ENCODE results near the gene DLGAP4.
"Not testable (repeated sequence)": the region's sequence is repeated elsewhere in the genome, so short reads cannot be mapped to it uniquely, and the experiment has no call there.

DLGAP4 gene

DNA sequence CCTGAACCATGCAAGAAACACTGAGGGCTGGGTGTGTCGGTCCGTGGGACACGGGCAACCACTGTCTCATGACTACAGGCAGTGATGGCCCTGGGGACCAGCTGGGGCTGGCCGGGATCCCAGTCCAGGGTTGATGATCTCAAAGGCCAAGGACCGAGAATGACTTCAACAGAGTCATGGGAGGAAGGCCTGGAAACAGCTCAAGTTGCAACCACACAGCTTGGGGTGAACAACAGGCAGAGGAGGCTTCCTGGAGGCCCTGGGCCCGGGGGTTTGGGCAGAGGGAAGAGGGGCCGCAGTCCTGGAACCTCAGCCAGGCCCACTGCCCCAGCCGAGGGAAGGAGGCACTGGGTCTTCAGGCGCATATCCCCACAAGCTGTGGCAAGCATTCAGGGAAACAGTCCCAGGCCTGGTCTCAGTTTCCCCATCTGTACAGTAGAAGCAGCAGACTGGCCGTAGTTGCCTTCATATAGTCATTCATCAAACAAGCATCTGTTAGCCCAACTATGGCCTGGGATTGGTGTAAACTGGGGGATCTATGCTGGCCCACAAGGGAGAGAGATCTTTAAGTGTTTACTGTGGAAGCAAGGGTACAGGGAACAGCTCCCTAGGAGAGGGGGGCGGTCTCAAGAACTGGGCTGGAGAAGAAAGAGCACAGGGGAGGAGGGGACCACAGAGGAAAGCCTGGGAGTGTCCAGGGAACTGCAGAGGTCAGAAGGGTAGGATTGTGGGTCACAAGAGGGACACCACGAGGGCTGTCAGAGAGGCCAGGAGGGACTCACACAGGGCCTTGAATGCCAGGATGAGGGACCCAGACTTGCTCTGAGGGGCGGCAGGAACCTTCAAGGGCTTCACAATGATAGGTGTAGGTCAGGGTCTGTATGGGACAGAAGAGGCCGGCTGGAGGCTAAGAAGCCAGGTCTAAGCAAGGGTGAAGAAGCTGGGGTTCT is 237.3 kb downstream of the DLGAP4 start:
- DNase-seq = no peak

DNA sequence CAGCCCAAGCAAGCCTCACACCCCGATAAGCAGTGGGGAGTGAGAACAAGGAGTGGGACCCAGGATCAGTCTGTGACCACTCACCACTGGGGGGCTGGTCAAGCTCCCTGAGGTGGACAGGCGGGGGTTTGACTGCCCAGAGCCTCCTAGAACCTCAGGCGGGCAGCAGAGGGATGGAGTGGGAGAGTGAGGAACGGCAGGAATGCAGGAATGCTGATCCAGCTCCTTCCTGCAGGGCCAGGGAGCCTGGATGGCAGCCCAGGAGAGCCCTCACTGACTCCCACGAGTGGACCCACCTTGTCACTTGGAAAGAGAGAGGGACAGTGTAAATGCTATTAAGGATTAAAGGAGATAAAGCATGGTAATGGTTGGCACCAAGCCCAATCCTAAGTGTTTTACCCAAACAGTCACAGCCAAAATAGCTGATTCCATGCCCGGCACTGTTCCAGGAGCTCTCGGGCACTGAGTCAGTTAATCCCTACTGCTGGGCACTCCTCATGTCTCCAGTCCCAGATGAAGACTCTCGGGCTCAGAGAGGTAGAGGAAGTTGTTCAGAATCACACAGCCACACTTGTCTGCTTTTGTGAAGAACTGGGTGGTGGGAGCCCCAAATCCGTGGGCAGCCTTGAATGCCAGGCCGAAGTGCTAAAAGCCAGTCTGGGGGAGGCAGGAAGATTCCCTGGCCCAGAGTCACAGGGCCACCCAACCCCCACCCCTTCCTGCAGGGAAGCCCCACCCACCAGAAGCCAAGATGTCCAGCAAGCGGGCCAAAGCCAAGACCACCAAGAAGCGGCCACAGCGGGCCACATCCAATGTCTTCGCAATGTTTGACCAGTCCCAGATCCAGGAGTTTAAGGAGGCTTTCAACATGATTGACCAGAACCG is 238.2 kb downstream of the DLGAP4 start:
- DNase-seq = no peak

DNA sequence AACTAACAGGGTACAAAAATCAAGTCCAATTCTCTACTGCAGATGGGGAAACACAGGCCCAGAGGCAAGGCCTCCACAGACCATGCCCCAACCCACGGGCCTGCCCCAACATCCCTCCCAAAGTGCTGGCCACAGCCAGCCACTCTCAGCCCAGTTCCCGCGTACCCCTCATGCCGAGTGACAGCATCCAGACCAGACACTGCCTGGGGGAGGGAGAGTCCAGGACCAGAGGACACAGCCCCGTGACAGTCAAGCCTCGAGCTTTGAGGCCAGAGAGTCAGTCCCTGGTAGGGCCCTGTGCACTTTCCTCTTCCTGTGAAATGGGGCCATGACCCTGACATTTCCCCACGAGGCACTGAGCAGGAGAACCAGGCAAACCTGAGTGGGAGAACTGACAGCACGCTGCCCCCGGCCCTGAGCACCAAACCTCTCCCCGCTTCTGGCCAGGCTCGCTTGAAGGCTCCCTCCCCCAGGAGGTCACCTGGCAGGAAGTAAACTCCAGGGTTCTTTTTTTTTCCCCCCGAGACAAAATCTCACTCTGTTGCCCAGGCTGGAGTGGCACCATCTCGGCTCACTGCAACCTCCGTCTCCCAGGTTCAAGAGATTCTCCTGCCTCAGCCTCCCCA is 240.1 kb downstream of the DLGAP4 start:
- DNase-seq = no peak

- DNase-seq = no peak
Measured at GRCh38 chr20:36547186-36548005, 241.3 kb downstream of the DLGAP4 start.

DNA sequence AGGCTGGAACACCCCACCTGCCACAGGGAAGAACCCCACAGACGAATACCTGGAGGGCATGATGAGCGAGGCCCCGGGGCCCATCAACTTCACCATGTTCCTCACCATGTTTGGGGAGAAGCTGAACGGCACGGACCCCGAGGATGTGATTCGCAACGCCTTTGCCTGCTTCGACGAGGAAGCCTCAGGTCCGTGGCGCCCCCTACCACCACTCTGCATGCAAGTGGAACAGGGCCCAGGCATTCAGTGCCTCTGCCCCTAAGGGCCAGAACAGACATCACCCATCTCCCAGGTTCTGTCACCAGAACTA is 241.8 kb downstream of the DLGAP4 start:
- DNase-seq = no peak

GRCh38 chr20:36548704-36549627 is 242.8 kb downstream of the DLGAP4 start:
- DNase-seq = no peak

- DNase-seq = no peak
Measured at GRCh38 chr20:36549628-36549941, 243.4 kb downstream of the DLGAP4 start.

DNA sequence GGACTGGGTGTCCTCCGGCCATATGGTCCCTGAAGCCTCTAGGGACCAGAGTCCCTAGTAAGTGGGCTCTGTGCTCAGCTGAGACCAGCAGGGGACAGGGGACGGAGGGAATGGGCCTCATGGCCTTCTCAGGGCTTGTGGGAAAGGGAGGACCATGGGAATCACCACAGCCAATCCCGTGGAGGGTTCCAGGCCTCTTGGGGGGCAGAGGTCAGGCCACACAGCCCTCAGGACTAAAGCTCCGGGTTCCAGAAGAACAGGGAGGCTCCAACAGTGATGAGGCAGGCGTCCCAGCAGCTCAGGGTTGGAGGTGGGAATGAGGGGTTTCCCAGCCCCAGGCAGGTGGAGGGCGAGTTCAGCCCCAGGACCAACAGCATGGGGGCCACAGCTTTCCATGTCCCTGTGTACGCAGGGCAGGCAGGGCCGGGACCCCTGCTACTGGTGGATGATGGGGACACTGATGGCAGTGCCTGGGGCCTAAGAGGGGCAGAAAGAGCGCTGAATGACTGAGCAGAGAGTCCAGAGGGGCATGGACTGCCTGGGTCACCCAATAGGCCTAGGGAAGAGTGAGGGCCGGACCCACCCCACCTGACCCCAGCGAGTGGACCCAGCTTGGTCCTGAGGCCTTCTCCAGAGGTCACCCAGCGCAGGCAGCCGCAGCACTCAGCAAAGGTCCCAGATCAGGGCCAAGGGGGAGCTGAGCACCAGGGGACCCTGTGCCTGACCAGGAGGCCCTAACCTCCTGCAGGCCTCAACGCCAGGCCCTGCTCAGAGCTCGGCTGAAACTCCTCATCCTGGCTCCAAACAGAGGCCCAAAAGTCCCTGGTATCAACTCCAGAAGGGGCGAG is 244.0 kb downstream of the DLGAP4 start:
- DNase-seq = no peak

DNA sequence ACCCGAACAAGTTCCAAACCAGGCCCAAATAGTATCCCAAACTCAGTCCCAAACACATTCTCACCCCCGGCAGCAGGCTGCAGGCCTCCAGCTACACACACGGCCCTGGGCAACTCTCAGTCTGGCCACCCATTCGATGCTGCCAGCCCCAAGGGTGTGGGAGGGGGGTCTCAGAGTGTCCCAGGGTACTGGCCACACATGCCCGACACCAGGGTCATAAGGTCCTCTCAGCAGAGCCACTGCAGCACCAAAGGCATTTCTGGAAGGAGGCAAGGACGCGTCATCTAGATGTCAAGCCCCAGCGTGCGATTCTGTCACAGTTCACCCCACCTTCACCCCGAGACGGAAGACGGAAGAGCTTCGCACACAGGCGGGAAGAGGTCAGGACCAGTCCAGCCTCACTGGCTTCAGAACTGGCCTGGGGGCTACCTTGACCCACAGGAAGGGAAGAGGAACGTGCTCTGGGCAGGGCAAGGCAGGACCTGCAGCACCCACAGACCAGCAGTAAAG is 244.7 kb downstream of the DLGAP4 start:
- no peak for DNase-seq

DNA sequence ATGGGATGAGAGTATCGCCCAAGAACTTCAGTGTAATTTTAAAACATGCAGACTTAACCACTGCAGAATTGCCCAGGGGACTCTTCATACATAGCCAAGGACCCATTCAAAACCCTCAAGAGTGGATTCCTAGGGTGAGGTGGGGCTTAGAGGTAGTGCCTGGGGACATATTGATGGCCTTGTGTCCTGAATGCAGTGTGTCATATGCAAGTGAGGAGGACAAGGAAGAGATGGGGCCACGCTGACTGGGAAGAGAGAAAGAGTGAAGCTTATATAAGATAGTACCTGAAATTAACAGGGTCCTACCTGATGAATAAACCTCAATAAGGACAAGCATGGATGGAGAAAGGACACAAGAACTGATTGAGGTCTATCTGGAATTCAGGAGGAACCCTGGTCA is 249.1 kb downstream of the DLGAP4 start:
- no peak for DNase-seq

- no peak for DNase-seq
Measured at GRCh38 chr20:36562724-36563123, 256.6 kb downstream of the DLGAP4 start.

DNA sequence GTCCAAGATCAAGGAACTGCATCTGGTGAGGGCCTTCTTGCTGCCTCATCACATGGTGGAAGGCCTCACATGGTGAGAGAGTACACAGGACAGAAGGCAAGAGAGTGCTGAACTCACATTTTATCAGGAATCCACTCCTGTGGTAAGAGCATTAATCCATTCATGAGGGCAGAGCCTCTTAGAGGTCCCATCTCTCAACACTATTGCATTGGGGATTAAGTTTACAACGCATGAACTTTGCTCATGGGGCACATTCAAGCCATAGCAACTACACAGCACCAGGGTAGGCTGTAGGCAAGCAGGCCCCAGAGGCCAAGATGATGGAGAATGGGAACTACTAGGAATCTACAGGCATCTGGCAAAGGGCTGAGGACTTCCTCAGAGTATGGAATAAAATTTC is 257.2 kb downstream of the DLGAP4 start:
- no peak for DNase-seq

DNA sequence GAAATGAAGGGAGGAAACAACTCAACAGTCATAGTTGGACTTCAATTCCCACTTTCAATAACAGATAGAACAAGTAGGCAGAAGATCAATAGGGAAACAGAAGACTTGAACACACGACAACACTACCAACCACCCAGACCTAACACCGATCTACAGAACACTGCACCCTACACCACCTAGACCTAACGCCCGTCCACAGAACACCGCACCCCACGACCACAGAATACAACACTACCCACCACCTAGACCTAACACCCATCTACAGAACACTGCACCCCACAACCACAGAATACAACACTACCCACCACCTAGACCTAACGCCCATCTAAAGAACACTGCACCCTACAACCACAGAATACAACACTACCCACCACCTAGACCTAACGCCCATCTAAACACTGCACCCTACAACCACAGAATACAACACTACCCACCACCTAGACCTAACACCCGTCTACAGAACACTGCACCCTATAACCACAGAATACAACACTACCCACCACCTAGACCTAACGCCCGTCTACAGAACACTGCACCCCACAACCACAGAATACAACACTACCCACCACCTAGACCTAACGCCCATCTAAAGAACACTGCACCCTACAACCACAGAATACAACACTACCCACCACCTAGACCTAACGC is 258.1 kb downstream of the DLGAP4 start:
- DNase-seq = not testable (repeated sequence)

DNA sequence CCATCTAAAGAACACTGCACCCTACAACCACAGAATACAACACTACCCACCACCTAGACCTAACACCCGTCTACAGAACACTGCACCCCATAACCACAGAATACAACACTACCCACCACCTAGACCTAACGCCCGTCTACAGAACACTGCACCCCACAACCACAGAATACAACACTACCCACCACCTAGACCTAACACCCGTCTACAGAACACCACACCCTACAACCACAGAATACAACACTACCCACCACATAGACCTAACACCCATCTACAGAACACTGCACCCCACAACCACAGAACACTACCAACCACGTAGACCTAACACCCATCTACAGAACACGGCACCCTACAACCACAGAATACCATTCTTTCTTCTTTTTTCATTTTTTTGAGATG is 258.6 kb downstream of the DLGAP4 start:
- not testable (repeated sequence) for DNase-seq

DNA sequence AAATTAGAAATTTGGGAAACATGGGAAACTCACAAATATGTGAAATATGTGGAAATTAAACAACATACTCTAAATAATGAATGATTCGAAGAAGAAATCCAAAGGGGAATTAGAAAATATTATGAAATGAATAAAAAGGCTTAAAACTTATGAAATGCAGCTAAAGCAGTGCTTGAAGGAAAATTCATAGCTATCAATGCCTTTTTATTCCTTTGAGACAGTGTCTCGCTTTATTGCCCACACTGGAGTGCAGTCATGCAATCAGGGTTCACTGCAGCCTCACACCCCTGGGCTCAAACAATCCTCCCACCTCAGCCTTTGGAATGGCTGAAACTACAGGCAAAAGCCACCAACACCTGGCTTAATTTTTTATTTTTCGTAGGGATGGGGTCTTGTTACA is 259.4 kb downstream of the DLGAP4 start:
- no peak for DNase-seq

DNA sequence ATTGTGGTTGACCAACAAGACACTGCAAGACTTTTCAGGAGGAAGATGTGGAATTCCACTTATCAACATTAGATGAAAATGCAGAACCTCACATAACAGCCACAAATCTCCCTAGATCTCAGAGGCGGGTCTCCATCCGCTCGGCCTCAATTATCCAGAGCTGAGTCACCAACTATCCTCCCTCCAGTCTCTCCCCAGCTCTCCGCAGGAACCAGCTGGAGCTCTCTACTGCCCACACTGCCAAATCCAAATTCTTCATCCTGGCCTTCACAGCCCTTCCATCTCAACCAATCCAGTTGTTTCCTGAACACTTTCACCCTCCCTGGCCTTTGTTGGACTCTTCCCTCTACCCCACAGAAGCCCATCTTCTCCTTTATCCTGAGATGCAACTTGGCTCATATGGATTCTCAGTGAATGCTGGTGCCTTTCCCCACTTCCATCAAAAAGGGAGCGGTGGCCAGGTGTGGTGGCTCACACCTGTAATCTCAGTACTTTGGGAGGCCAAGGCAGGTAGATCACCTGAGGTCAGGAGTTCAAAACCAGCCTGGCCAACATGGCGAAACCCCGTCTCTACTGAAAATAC is 263.8 kb downstream of the DLGAP4 start:
- no peak for DNase-seq

DNA sequence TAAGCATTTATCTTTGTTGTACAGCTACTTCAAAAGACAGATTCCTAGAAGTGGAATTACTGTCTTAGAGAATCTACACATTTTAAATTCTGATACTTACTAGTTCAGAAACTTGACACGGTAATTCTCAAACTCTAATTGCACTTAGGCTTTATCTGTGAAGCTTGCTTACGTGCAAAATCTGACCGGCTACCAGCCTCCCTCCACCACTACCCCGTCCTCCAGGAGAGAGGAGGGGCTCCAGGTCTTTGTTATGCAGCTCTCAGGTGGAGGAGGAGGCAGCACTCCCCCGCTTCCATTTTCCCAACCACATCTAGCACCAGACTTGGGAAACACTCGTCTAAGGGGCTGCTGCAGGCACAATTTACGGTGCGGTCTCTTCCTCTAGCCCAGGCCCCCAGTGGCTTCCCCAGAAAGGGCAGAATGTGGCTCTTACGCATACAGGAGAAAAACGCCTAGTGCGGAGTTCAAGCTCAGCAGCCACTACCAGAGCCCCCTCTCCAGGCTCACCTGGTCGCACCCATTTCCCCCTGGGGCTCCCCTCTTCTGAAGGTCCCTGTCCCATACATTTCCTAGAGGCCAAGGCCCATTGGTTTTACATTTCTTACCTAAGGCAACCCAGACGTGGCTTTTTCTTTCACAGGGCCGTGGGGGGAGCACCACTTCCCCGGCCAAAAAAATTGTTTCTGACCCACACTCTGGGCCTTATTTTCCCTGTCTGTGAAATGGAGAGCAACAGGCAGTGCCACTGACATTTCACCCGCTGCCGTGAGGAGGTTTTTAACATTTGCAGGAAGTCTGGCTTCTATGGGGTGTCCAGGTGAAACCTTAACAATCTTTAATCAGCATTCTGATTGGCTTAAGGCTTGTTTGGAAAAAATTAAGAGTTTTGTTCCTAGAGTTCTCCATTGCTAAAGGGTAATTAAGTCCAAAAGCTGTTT is 265.7 kb downstream of the DLGAP4 start:
- no peak for DNase-seq

DNA sequence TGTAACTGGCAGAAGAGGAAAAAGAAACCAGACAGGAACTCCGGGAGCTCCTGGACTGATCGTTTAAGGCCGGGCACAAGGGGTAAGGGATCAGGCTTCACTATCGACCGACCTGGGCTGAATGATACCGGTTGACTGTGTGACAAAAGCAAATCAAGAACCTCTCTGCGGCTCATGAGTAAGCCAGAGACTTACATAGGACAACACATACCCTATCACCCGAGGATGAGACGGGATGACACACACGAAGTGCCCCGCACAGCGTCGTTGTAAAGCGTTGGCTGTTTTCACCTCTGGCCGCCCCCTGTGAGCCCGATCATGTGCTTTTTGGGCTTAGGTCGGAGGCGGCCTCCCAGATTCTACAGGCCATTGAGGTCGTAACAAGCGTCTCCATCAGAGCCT is 266.6 kb downstream of the DLGAP4 start:
- DNase-seq = peak; percentile 88

Data from stimulated activated CD4-positive, alpha-beta T cell treated with anti-CD3 and anti-CD28 coated beads, Interleukin-1b, Interleukin-23, amount 100 ng/mL, for 48 hours (primary cell).